Activated T-helper 2 cell treated with anti-CD3 and anti-CD28 coated beads, Interferon-gamma antibody, Interleukin-2, Interleukin-4, amounts not matched to agents 10 μg/mL and 5 μg/mL and 100 μg/mL, durations not matched to agents 14 hours and 24 hours and 36 hours (primary cell): Measurements from ENCODE around the gene SGCE. TPM values are rescaled to one million over a fixed set of nuclear protein-coding genes. Genes with fewer than 3 reads are reported as not detected.

Source experiments
- DNase-seq: peaks from one replicate; pipeline ENCODE4 v3.0.0; 2021; ENCODE audit warnings: low spot score
- H3K27ac Mint-ChIP-seq: one replicate; pipeline ENCODE4 v1.8.0; 2021; ENCODE audit warnings: mixed read lengths
- H3K27me3 Mint-ChIP-seq: one replicate; pipeline ENCODE4 v1.8.0; 2021; ENCODE audit warnings: low read depth, mixed read lengths
- H3K36me3 Mint-ChIP-seq: one replicate; pipeline ENCODE4 v1.8.0; 2021; ENCODE audit warnings: low read depth, mixed read lengths
- H3K4me1 Mint-ChIP-seq: one replicate; pipeline ENCODE4 v1.8.0; 2021; ENCODE audit warnings: low read depth, mixed read lengths
- H3K4me3 Mint-ChIP-seq: one replicate; pipeline ENCODE4 v1.8.0; 2021; ENCODE audit warnings: low read depth, mild to moderate bottlenecking, moderate library complexity, mixed read lengths
- H3K9me3 Mint-ChIP-seq: one replicate; pipeline ENCODE4 v1.8.0; 2021; ENCODE audit warnings: mixed read lengths
- intact Hi-C: fragments of 100-400 bp; cut with micrococcal nuclease; formaldehyde crosslinking; loops from one replicate; pipeline ENCODE4 v1.15.1; 2023
- total RNA-seq: library from RNA; stranded (reverse); gene quantifications from 2 replicates; pipeline ENCODE4 v1.2.3, GENCODE V29; 2022

The SGCE gene
- total RNA-seq, 1 donor from 2014 or later = 2.0 TPM

- Mint-ChIP-seq H3K27me3 (peaks cover 42% of the 10 kb centered on the region), H3K4me1 (peaks cover 18% of the 10 kb centered on the region), H3K9me3 (no peaks in the 10 kb centered on the region), H3K36me3 (no peaks in the 10 kb centered on the region), H3K4me3 (peak overlapping the region; percentile 82), H3K27ac (no peak overlapping the region)
- DNase-seq = no peak
- intact Hi-C loops = loop anchor here (2.0 to 5.0 kb wide), 3 partner anchors 34 to 822 kb away; no protein-coding TSS in a partner anchor
Observed at GRCh38 chr7:94655126-94655847, 646 bp downstream of the SGCE start.

- H3K27ac Mint-ChIP-seq = no peak overlapping the region
- intact Hi-C loops = loop anchor here (2.0 to 5.0 kb wide), 4 partner anchors 34 to 823 kb away; no protein-coding TSS in a partner anchor
- DNase-seq = no peak
- H3K4me3 Mint-ChIP-seq = peak overlapping the region; percentile 82
- H3K36me3 Mint-ChIP-seq = no peaks in the 10 kb centered on the region
- no peaks in the 10 kb centered on the region for H3K9me3 Mint-ChIP-seq
- peaks cover 45% of the 10 kb centered on the region for H3K27me3 Mint-ChIP-seq
- H3K4me1 Mint-ChIP-seq = peaks cover 18% of the 10 kb centered on the region
Observed at GRCh38 chr7:94654783-94655125, 1.2 kb downstream of the SGCE start.

- peaks cover 49% of the 10 kb centered on the region for H3K27me3 Mint-ChIP-seq
- no peak overlapping the region for H3K4me3 Mint-ChIP-seq
- H3K4me1 Mint-ChIP-seq = peaks cover 8% of the 10 kb centered on the region
- H3K36me3 Mint-ChIP-seq = no peaks in the 10 kb centered on the region
- intact Hi-C loops = loop anchor here (5.0 kb wide), 1 partner anchor 58 kb away; no protein-coding TSS in a partner anchor
- H3K27ac Mint-ChIP-seq = no peak overlapping the region
- H3K9me3 Mint-ChIP-seq = no peaks in the 10 kb centered on the region
- no peak for DNase-seq
Observed at GRCh38 chr7:94650147-94651051, 5.5 kb downstream of the SGCE start.

- intact Hi-C loops = no loop called here
- DNase-seq = no peak
- H3K4me1 Mint-ChIP-seq = no peaks in the 10 kb centered on the region
- no peak overlapping the region for H3K27ac Mint-ChIP-seq
- H3K27me3 Mint-ChIP-seq = peaks cover 45% of the 10 kb centered on the region
- no peak overlapping the region for H3K4me3 Mint-ChIP-seq
- no peaks in the 10 kb centered on the region for H3K9me3 Mint-ChIP-seq
- no peaks in the 10 kb centered on the region for H3K36me3 Mint-ChIP-seq
Observed at GRCh38 chr7:94649450-94649849, 6.5 kb downstream of the SGCE start.

GRCh38 chr7:94648731-94649130 is 7.2 kb downstream of the SGCE start:
- Mint-ChIP-seq H3K36me3 (no peaks in the 10 kb centered on the region), H3K27ac (no peak overlapping the region), H3K4me1 (no peaks in the 10 kb centered on the region), H3K27me3 (peaks cover 41% of the 10 kb centered on the region), H3K4me3 (no peak overlapping the region), H3K9me3 (no peaks in the 10 kb centered on the region)
- no peak for DNase-seq
- intact Hi-C loops = no loop called here

- DNase-seq = no peak
- Mint-ChIP-seq H3K9me3 (no peaks in the 10 kb centered on the region), H3K27me3 (peaks cover 44% of the 10 kb centered on the region), H3K4me1 (no peaks in the 10 kb centered on the region), H3K4me3 (no peak overlapping the region), H3K36me3 (no peaks in the 10 kb centered on the region), H3K27ac (no peak overlapping the region)
- intact Hi-C loops = no loop called here
Observed at GRCh38 chr7:94647295-94647694, 8.6 kb downstream of the SGCE start.

- H3K27me3 Mint-ChIP-seq = peaks cover 32% of the 10 kb centered on the region
- intact Hi-C loops = no loop called here
- no peaks in the 10 kb centered on the region for H3K4me1 Mint-ChIP-seq
- no peak overlapping the region for H3K27ac Mint-ChIP-seq
- DNase-seq = no peak
- no peaks in the 10 kb centered on the region for H3K36me3 Mint-ChIP-seq
- H3K9me3 Mint-ChIP-seq = no peaks in the 10 kb centered on the region
- H3K4me3 Mint-ChIP-seq = no peak overlapping the region
Observed at GRCh38 chr7:94643771-94644545, 12.0 kb downstream of the SGCE start.

- no peak overlapping the region for H3K27ac Mint-ChIP-seq
- no peaks in the 10 kb centered on the region for H3K36me3 Mint-ChIP-seq
- no peak overlapping the region for H3K4me3 Mint-ChIP-seq
- H3K9me3 Mint-ChIP-seq = no peaks in the 10 kb centered on the region
- H3K4me1 Mint-ChIP-seq = no peaks in the 10 kb centered on the region
- DNase-seq = no peak
- intact Hi-C loops = no loop called here
- H3K27me3 Mint-ChIP-seq = peaks cover 34% of the 10 kb centered on the region
Observed at GRCh38 chr7:94642838-94643653, 12.9 kb downstream of the SGCE start.

GRCh38 chr7:94639384-94639783 is 16.5 kb downstream of the SGCE start:
- Mint-ChIP-seq H3K9me3 (no peaks in the 10 kb centered on the region), H3K36me3 (no peaks in the 10 kb centered on the region), H3K27me3 (peaks cover 23% of the 10 kb centered on the region), H3K4me1 (no peaks in the 10 kb centered on the region), H3K4me3 (no peak overlapping the region), H3K27ac (no peak overlapping the region)
- no peak for DNase-seq
- intact Hi-C loops = no loop called here

- Mint-ChIP-seq H3K27ac (no peak overlapping the region), H3K36me3 (no peaks in the 10 kb centered on the region), H3K4me1 (peaks cover 3% of the 10 kb centered on the region), H3K9me3 (no peaks in the 10 kb centered on the region), H3K4me3 (no peak overlapping the region), H3K27me3 (peaks cover 13% of the 10 kb centered on the region)
- DNase-seq = no peak
- intact Hi-C loops = no loop called here
Observed at GRCh38 chr7:94635687-94636086, 20.2 kb downstream of the SGCE start.

- peaks cover 3% of the 10 kb centered on the region for H3K4me1 Mint-ChIP-seq
- H3K27ac Mint-ChIP-seq = no peak overlapping the region
- no peaks in the 10 kb centered on the region for H3K9me3 Mint-ChIP-seq
- no peaks in the 10 kb centered on the region for H3K36me3 Mint-ChIP-seq
- H3K4me3 Mint-ChIP-seq = no peak overlapping the region
- H3K27me3 Mint-ChIP-seq = peaks cover 11% of the 10 kb centered on the region
- no peak for DNase-seq
- intact Hi-C loops = no loop called here
Observed at GRCh38 chr7:94634502-94634901, 21.4 kb downstream of the SGCE start.

- DNase-seq = no peak
- H3K4me3 Mint-ChIP-seq = no peak overlapping the region
- peaks cover 8% of the 10 kb centered on the region for H3K27me3 Mint-ChIP-seq
- no peaks in the 10 kb centered on the region for H3K36me3 Mint-ChIP-seq
- intact Hi-C loops = no loop called here
- no peak overlapping the region for H3K27ac Mint-ChIP-seq
- H3K4me1 Mint-ChIP-seq = peaks cover 3% of the 10 kb centered on the region
- no peaks in the 10 kb centered on the region for H3K9me3 Mint-ChIP-seq
Observed at GRCh38 chr7:94633687-94634086, 22.2 kb downstream of the SGCE start.
